ENCODE data around the gene COQ10B.

DNA sequence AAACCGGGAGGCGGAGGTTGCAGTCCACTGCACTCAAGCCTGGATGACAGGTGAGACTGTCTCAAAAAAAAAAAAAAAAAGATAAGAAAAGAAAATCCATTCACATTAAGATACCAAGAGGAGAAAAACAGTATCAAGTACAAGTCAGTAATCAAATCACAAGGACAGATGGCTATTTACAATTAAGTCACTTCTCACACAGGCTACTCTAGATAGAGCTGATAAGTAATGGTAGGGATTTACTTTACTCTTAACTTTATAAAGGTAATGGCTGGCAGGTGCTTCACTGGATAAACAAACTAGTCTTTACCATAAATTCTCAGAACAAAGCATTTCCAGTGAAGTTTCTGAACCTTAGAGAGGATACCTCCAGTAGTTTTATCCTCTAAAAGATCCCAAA, 30.0 kb upstream of the COQ10B start:
- TF ChIP-seq CTCF (IDR thresholded peaks at IDR 0.05): no peak
- TF ChIP-seq ZFX (IDR thresholded peaks at IDR 0.05; ENCODE audit: borderline replicate concordance): no peak
